ACC112 (cell line): ENCODE results near the gene GPC6.

ENCODE experiments used
- H2AFZ ChIP-seq: fragments of 200-600 bp; sonication (generic); one replicate; pipeline ENCODE4 v1.6.0; 2017; ENCODE audit warnings: antibody characterized with exemption, low read length; ENCODE audit not compliant: unreplicated experiment
- H3K27ac ChIP-seq: fragments of 200-600 bp; sonication (generic); 2 replicates; pipeline ENCODE4 v1.5.1; 2014; ENCODE audit warnings: low read depth, mild to moderate bottlenecking, antibody characterized with exemption, low read length, moderate library complexity
- H3K27me3 ChIP-seq: fragments of 200-600 bp; sonication (generic); 2 replicates; pipeline ENCODE4 v1.6.1; 2014; ENCODE audit warnings: mild to moderate bottlenecking, antibody characterized with exemption, low read length, moderate library complexity, mixed read lengths; ENCODE audit not compliant: insufficient read depth
- H3K36me3 ChIP-seq: fragments of 200-600 bp; sonication (generic); 2 replicates; pipeline ENCODE4 v1.6.1; 2016; ENCODE audit warnings: mild to moderate bottlenecking, antibody characterized with exemption, low read length, moderate library complexity, mixed read lengths; ENCODE audit not compliant: insufficient read depth
- H3K4me1 ChIP-seq: fragments of 200-600 bp; sonication (generic); one replicate; pipeline ENCODE4 v1.6.1; 2016; ENCODE audit warnings: low read length, mixed read lengths; ENCODE audit not compliant: insufficient read depth, unreplicated experiment, control insufficient read depth
- H3K4me3 ChIP-seq: fragments of 200-600 bp; sonication (generic); 2 replicates; pipeline ENCODE4 v1.5.1; 2014; ENCODE audit warnings: mild to moderate bottlenecking, low read depth, low read length
- H3K79me2 ChIP-seq: fragments of 200-600 bp; sonication (generic); one replicate; pipeline ENCODE4 v1.6.0; 2016; ENCODE audit warnings: low read length; ENCODE audit not compliant: control insufficient read depth, unreplicated experiment, insufficient read depth

Gene GPC6

DNA sequence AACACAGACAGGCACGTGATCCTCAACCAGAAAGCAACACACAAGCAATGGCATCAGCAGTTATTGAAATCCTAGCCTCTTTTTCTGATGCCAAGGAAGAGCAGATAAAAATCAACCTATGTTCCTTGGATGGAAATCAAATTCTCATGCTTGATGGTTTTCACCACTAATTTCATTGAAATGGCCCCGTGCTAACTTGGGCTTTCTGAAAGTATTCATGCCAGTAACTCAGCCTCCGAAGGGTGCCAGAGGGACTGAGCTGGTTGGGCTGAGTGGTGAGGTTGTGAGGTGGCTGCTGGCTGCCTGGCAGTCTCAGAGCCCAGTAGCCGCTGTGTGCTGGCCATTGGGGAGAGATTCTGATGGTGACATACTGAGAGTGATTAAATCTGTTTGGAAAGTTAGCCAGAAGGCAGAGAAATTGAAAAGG, 943.6 kb downstream of the GPC6 start:
- Histone ChIP-seq H3K4me1 (peaks cover 8% of the 10 kb centered on the region), H3K27ac (no peak overlapping the region), H3K36me3 (no peaks in the 10 kb centered on the region), H2AFZ (no peak overlapping the region), H3K27me3 (no peaks in the 10 kb centered on the region), H3K4me3 (no peak overlapping the region), H3K79me2 (no peaks in the 10 kb centered on the region)

DNA sequence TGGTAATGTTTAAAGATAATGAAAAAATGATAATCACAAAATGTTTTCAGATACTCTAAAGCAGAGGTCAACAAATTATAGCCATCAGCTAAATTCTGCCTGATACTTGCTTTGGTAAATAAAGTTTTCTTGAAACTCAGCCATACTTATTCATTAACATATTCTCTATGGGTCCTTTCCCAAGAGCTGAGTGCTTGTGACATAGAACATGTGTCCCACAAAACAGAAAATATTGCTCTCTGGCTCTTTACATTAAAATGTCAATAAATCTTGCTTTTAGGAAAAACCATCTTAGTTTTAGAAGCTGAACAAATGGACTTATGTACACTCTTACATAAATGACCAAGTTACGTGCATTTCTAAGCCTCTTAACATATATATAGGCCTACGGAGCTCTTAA, 945.8 kb downstream of the GPC6 start:
- H3K36me3 ChIP-seq: no peaks in the 10 kb centered on the region
- H3K4me1 ChIP-seq: peaks cover 8% of the 10 kb centered on the region
- H3K4me3 ChIP-seq: no peak overlapping the region
- H2AFZ ChIP-seq: no peak overlapping the region
- no peak overlapping the region for H3K27ac ChIP-seq
- no peaks in the 10 kb centered on the region for H3K27me3 ChIP-seq
- H3K79me2 ChIP-seq: no peaks in the 10 kb centered on the region

DNA sequence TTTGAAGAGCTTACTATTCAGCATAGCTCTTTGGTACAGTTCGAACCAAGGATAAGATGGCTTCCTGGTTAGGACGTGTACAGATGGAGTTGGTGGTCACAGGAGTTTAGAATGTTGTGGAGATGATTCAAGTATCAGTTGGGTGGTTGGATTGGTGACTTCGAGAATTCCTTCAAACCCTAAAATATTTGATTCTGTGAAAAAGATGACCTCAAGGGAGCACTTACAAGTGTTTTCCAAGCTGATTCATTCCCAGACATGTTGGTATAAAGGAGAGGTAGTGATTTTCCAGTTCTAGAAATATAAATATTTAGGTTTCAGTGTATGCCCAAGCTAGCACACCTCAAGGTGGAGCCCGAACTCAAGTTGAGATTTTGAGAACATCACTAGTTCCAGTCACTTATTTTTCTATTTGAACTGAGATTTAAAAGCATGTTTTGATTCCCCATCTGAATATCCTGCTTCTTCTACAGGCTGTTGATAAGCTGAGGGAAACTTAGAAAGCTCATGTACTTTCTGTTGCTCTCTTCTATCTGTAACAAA, 946.8 kb downstream of the GPC6 start:
- Histone ChIP-seq H3K4me1 (peaks cover 8% of the 10 kb centered on the region), H2AFZ (no peak overlapping the region), H3K4me3 (no peak overlapping the region), H3K79me2 (no peaks in the 10 kb centered on the region), H3K27ac (no peak overlapping the region), H3K27me3 (no peaks in the 10 kb centered on the region), H3K36me3 (no peaks in the 10 kb centered on the region)

DNA sequence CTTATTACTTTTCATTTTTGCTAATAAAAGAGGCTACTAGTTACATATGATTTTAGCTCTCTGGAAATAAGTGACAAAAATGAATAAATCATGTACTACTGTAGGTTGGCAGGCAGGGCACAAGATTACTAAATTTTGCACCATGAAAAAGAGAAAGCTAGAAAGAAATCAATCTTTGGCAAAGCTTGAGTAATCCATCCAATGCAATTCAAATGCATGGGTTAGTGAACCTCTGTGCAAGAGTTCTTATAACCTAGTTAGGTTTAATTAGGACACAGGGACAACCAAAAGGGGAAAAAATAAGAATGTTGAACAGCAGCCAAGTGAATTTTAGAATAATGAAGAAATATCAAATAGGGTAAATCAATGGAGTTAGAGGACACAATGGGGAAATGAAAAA, 947.4 kb downstream of the GPC6 start:
- no peaks in the 10 kb centered on the region for H3K27me3 ChIP-seq

DNA sequence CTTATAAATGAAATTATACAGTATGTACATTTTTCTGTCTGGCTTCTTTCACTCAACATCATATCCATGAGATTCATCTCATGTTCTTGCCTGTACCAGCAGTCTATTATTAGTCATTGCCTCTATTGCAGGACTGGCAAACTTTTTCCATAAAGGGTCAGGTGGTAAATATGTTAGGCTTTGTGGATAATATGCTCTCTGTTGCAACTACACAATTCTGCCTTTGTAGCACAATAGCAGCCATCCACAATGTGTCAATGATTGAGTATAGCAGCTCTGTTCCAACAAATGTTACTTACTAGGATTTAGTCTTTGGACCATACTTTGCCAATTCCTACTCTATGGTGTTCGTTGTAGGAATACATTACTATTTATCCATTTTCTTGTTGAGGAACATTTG, 948.5 kb downstream of the GPC6 start:
- Histone ChIP-seq H3K4me1 (no peaks in the 10 kb centered on the region), H3K36me3 (no peaks in the 10 kb centered on the region), H3K4me3 (no peak overlapping the region), H3K27me3 (no peaks in the 10 kb centered on the region), H2AFZ (no peak overlapping the region), H3K79me2 (no peaks in the 10 kb centered on the region), H3K27ac (no peak overlapping the region)

More for the DNA sequence above, 947.4 kb downstream of the GPC6 start:
- Histone ChIP-seq H3K27ac (no peak overlapping the region), H3K79me2 (no peaks in the 10 kb centered on the region), H3K4me1 (peaks cover 7% of the 10 kb centered on the region), H2AFZ (no peak overlapping the region), H3K4me3 (no peak overlapping the region), H3K36me3 (no peaks in the 10 kb centered on the region)

DNA sequence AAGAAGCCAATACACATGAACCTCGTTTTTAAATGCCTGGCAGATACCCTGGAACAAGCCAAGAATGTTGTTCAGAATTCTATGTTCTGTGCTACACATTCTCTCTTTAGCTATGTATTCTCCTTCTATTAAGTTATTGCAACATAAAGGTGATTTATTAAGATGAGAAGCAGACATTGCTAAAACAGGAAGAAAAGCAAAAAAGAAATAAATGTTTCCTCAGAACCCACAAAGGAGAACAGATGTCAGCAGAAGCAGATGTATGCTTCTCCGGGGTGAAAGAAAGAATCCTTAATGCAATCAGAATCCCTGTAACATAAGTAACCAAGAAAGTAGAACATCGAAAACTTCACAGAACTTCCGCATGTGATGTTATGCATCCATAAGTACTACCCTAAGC, 950.0 kb downstream of the GPC6 start:
- H3K27ac ChIP-seq: no peak overlapping the region
- no peaks in the 10 kb centered on the region for H3K4me1 ChIP-seq
- no peaks in the 10 kb centered on the region for H3K79me2 ChIP-seq
- H3K4me3 ChIP-seq: no peak overlapping the region
- H3K27me3 ChIP-seq: no peaks in the 10 kb centered on the region
- H2AFZ ChIP-seq: no peak overlapping the region
- no peaks in the 10 kb centered on the region for H3K36me3 ChIP-seq

DNA sequence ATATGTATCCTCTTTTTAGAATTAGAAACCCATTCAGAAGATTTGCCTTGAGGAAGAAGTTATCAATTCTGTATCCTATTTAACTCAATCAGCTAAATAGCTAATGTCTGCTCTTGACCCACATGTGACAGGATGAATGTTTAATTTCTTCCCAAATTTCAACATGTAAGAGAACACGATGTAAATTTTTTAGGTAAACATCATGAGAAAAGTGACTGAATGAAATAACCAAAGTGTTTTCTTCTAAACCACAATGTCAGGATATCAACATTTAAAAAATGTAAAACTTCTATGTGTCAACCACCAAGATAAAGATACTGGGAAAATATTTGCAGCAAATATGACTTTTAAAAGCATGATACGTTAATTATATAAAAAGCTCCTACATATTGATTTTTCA, 950.4 kb downstream of the GPC6 start:
- no peaks in the 10 kb centered on the region for H3K79me2 ChIP-seq
- H3K36me3 ChIP-seq: no peaks in the 10 kb centered on the region
- no peaks in the 10 kb centered on the region for H3K4me1 ChIP-seq
- no peak overlapping the region for H3K4me3 ChIP-seq
- H2AFZ ChIP-seq: no peak overlapping the region
- no peak overlapping the region for H3K27ac ChIP-seq
- H3K27me3 ChIP-seq: no peaks in the 10 kb centered on the region

DNA sequence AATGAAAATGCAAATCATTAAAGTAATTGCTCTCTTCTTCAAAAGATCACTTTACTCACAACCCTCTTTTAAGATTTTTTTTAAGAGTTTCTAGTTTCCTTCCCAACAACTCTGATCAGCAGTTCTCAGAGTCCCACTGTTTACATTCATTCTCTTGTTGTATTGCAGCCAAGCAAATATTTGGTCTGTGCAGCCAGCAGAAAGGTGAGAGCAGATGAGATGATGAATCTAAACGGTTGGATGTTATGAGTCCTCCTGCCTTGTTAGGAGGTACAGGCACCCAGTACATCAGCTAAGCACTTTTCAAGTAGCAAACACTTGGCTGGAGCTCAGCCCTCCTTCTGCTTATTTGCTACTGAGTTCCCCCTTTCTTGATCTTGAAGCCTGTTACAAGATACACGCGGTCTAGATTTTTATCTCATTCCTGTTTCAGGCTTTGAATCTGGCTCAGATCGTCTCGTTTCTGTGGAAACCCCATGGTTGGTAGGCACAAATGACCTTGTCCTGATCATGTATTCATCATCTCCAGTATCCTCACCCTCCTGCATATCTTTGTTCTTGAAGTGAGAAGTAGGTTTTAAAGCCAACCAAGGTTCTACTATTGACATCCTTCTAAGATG, 952.1 kb downstream of the GPC6 start:
- H3K36me3 ChIP-seq: no peaks in the 10 kb centered on the region
- H2AFZ ChIP-seq: no peak overlapping the region
- no peaks in the 10 kb centered on the region for H3K4me1 ChIP-seq
- H3K27me3 ChIP-seq: no peaks in the 10 kb centered on the region
- no peak overlapping the region for H3K4me3 ChIP-seq
- no peak overlapping the region for H3K27ac ChIP-seq
- H3K79me2 ChIP-seq: no peaks in the 10 kb centered on the region

DNA sequence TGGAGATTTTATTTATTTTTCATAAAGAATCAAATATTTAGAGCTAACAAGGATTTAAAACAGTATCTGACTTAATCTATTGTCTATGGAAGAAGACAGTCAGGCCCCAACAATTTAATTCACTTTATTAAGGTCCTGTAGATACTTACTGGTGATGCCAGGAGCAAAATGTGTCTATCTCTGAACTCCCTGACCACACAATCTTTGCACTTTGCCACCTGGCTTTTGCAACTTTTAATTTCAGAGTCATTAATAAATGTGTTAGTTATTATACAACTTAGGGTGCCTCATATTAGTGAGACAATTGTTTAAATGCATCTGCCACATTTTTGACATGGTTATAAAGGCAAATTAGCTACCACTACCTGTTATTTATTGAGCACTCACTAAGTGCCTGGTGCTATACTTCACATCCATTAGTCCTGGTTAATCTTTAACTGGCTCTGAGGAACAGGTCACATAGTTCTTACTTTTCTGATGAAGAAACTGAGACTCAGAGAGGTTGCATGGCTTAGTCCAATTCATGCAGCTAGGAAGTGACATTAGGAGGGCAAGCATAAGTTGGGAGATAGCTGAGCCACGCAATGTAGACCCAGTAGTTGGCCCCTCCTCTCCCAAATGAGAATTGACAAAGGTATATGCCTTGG, 955.0 kb downstream of the GPC6 start:
- Histone ChIP-seq H3K79me2 (no peaks in the 10 kb centered on the region), H2AFZ (no peak overlapping the region), H3K4me1 (no peaks in the 10 kb centered on the region), H3K27me3 (no peaks in the 10 kb centered on the region), H3K27ac (no peak overlapping the region), H3K36me3 (no peaks in the 10 kb centered on the region), H3K4me3 (no peak overlapping the region)

DNA sequence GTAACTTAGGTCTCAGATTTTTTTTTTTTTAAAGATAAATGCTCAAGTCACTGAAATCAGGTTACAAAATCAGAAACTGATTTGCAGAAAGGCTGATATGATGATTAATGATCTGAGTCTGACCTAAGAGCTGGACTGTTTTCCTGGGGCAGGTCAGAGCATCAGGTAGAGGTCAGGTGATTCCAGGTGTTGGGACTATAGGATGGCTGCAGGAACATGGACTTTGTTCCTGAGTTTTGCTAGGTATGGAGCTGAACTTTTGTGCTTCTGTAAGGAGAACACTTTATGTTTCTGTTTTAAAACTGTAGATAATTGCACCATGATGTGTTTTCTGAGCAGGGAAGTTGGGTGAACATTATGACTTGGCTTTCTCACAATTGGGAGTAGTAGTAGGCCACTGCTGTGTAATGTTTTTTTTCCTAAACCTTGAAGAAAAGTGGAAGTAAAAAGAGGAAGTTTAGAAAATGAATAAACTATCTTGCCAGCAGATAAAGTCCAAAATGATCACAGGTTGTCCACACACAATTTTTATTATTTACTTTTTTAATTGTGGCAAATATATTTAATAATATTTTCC, 955.7 kb downstream of the GPC6 start:
- Histone ChIP-seq H3K79me2 (no peaks in the 10 kb centered on the region), H3K27ac (no peak overlapping the region), H2AFZ (no peak overlapping the region), H3K4me1 (no peaks in the 10 kb centered on the region), H3K36me3 (no peaks in the 10 kb centered on the region), H3K4me3 (no peak overlapping the region), H3K27me3 (no peaks in the 10 kb centered on the region)

DNA sequence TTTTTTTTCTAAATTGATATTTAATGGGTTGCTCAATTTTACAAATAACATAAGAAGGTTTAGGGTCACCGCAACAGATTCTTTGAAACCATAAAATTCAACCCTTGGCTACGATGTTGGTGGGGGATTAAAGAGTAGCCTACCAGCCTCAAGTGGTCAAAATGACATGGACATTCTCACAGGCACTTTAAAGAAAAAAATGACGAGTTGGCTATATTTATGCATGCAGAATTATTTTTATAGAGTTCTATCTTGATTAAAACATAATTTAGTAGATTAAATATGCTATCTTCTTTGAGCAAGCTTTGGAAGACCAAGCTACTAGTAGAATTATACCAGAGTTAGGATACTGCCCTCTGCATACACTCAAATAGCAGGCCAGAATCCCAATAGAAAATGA, 959.9 kb downstream of the GPC6 start:
- no peaks in the 10 kb centered on the region for H3K79me2 ChIP-seq
- no peak overlapping the region for H3K4me3 ChIP-seq
- H3K4me1 ChIP-seq: no peaks in the 10 kb centered on the region
- no peak overlapping the region for H2AFZ ChIP-seq
- no peaks in the 10 kb centered on the region for H3K36me3 ChIP-seq
- no peak overlapping the region for H3K27ac ChIP-seq
- H3K27me3 ChIP-seq: no peaks in the 10 kb centered on the region
